ENCODE measurements around the gene MPRIP.

DNA sequence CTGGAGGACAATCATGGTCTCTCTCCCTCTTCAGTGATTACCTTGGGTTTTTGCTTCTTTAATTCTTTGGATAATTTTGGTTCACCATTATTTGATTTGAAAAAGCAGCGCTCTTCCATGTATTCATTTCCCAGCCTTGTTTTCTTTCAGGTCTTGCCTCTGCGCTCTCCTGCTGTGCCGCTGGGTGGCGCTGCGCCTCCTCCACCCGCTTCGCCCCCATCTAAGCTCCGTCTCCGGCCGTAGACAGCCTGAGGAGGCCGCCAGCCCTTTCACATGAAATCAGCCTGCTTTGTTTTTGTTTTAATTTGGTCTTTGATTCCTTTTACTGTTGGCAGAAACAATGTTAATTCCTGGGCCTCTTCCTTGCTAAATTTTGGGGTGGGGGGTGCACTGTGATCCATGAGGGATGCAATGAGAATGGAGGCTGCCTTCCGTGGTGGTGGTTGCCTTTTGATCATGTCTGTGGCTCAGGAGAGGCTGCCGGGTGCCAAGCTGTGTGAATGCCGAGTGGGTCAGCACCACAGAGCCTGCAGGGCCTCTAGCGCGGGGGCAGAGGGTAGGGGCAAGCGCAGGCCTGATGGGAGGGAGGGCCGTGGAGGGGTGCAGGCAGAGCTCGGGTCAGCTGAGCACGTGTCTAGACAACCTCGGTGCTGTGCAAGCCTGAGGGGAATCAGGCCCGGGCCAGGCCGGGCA, 99.7 kb downstream of the MPRIP start:
- TF ChIP-seq CTCF (IDR thresholded peaks at IDR 0.05 in 2 of 3, conservative IDR thresholded peaks at IDR 0.05 in 1 of 3; ENCODE audit: borderline replicate concordance in 1 of 3, insufficient read depth in 1 of 3, low read depth in 2 of 3, low read length in 2 of 3) = peak; percentile 14 to 79 (median 76); a peak in 5 of 6 replicates
- no peak for TF ChIP-seq POLR2A (IDR thresholded peaks at IDR 0.05; ENCODE audit: borderline replicate concordance, extremely low read depth, insufficient read depth, insufficient read length)
- TF ChIP-seq TCF7L2 (IDR thresholded peaks at IDR 0.05; ENCODE audit: borderline replicate concordance, extremely low read depth, insufficient read depth, insufficient read length) = no peak
- TF ChIP-seq RAD21 (IDR thresholded peaks at IDR 0.05; ENCODE audit: low read depth) = peak; percentile 52
- TF ChIP-seq EGR1 (IDR thresholded peaks at IDR 0.05; ENCODE audit: low read depth) = no peak
- no peak for TF ChIP-seq YY1 (IDR thresholded peaks at IDR 0.05; ENCODE audit: extremely low read depth, insufficient replicate concordance, low read depth, low read length)
- TF ChIP-seq, protein P1, sequence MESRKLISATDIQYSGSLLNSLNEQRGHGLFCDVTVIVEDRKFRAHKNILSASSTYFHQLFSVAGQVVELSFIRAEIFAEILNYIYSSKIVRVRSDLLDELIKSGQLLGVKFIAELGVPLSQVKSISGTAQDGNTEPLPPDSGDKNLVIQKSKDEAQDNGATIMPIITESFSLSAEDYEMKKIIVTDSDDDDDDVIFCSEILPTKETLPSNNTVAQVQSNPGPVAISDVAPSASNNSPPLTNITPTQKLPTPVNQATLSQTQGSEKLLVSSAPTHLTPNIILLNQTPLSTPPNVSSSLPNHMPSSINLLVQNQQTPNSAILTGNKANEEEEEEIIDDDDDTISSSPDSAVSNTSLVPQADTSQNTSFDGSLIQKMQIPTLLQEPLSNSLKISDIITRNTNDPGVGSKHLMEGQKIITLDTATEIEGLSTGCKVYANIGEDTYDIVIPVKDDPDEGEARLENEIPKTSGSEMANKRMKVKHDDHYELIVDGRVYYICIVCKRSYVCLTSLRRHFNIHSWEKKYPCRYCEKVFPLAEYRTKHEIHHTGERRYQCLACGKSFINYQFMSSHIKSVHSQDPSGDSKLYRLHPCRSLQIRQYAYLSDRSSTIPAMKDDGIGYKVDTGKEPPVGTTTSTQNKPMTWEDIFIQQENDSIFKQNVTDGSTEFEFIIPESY (IDR thresholded peaks at IDR 0.05; ENCODE audit: extremely low read depth, insufficient replicate concordance, low read length) = no peak
- no peak for TF ChIP-seq POLR2AphosphoS5 (IDR thresholded peaks at IDR 0.05; ENCODE audit: low read depth, low read length)
- no peak for TF ChIP-seq ZNF274 (IDR thresholded peaks at IDR 0.05; ENCODE audit: low read depth, low read length)
